ENCODE results near the gene SAMHD1.
A peak's percentile ranks its signal among the peaks of the same experiment; 100 is the strongest.
"Not testable (repeated sequence)": the region's sequence is repeated elsewhere in the genome, so short reads cannot be mapped to it uniquely, and the experiment has no call there.

The SAMHD1 gene

GRCh38 chr20:36969051-36969450 is 17.5 kb upstream of the SAMHD1 start:
- Mint-ChIP-seq H3K27ac (no peak overlapping the region), H3K27me3 (no peaks in the 10 kb centered on the region), H3K4me3 (no peak overlapping the region), H3K36me3 (peaks cover 0 to 5% of the 10 kb centered on the region in 2 donors), H3K9me3 (peaks cover 0 to 3% of the 10 kb centered on the region in 2 donors), H3K4me1 (peaks cover 6 to 21% of the 10 kb centered on the region in 2 donors)
- ATAC-seq (replicated peaks) (peak in 1 of 2 donors; percentile 16), DNase-seq (no peak)

GRCh38 chr20:36967636-36968035 is 16.1 kb upstream of the SAMHD1 start:
- Mint-ChIP-seq H3K27ac (no peak overlapping the region), H3K4me1 (peaks cover 6 to 21% of the 10 kb centered on the region in 2 donors), H3K4me3 (no peak overlapping the region), H3K27me3 (no peaks in the 10 kb centered on the region), H3K36me3 (peaks cover 4 to 9% of the 10 kb centered on the region in 2 donors), H3K9me3 (peaks cover 4 to 5% of the 10 kb centered on the region in 2 donors)
- DNase-seq: no peak
- no peak for ATAC-seq (replicated peaks)

GRCh38 chr20:36966965-36967364 is 15.5 kb upstream of the SAMHD1 start:
- not testable (repeated sequence) for DNase-seq; H3K9me3 Mint-ChIP-seq; H3K27me3 Mint-ChIP-seq; H3K27ac Mint-ChIP-seq; ATAC-seq (replicated peaks); H3K4me3 Mint-ChIP-seq; H3K36me3 Mint-ChIP-seq
- H3K4me1 Mint-ChIP-seq: peaks cover 6 to 21% of the 10 kb centered on the region in 2 donors

- not testable (repeated sequence) for ATAC-seq (replicated peaks); H3K36me3 Mint-ChIP-seq; H3K27ac Mint-ChIP-seq; H3K4me1 Mint-ChIP-seq; H3K9me3 Mint-ChIP-seq; H3K4me3 Mint-ChIP-seq; H3K27me3 Mint-ChIP-seq; DNase-seq
Measured at GRCh38 chr20:36962354-36962941, 10.9 kb upstream of the SAMHD1 start.

- Mint-ChIP-seq H3K27me3 (no peaks in the 10 kb centered on the region), H3K9me3 (peaks cover 3 to 5% of the 10 kb centered on the region in 2 donors), H3K4me3 (no peak overlapping the region), H3K27ac (no peak overlapping the region), H3K4me1 (peaks cover 5 to 14% of the 10 kb centered on the region in 2 donors), H3K36me3 (peaks cover 4 to 5% of the 10 kb centered on the region in 2 donors)
- DNase-seq (no peak), ATAC-seq (replicated peaks) (no peak)
Measured at GRCh38 chr20:36959242-36959641, 7.7 kb upstream of the SAMHD1 start.

- H3K27ac Mint-ChIP-seq: no peak overlapping the region
- peaks cover 5 to 14% of the 10 kb centered on the region in 2 donors for H3K4me1 Mint-ChIP-seq
- H3K4me3 Mint-ChIP-seq: no peak overlapping the region
- ATAC-seq (replicated peaks) (peak; percentile 95 to 97), DNase-seq (peak; percentile 13)
- H3K9me3 Mint-ChIP-seq: peaks cover 3 to 5% of the 10 kb centered on the region in 2 donors
- H3K36me3 Mint-ChIP-seq: peaks cover 4 to 5% of the 10 kb centered on the region in 2 donors
- H3K27me3 Mint-ChIP-seq: no peaks in the 10 kb centered on the region
Measured at GRCh38 chr20:36957875-36958667, 6.6 kb upstream of the SAMHD1 start.

- ATAC-seq (replicated peaks) (no peak), DNase-seq (no peak)
- H3K36me3 Mint-ChIP-seq: no peaks in the 10 kb centered on the region
- no peaks in the 10 kb centered on the region for H3K27me3 Mint-ChIP-seq
- H3K4me1 Mint-ChIP-seq: peaks cover 8 to 18% of the 10 kb centered on the region in 2 donors
- no peak overlapping the region for H3K4me3 Mint-ChIP-seq
- H3K9me3 Mint-ChIP-seq: no peaks in the 10 kb centered on the region
- no peak overlapping the region for H3K27ac Mint-ChIP-seq
Measured at GRCh38 chr20:36956674-36957073, 5.2 kb upstream of the SAMHD1 start.

- DNase-seq (no peak), ATAC-seq (replicated peaks) (no peak)
- H3K27ac Mint-ChIP-seq: no peak overlapping the region
- H3K36me3 Mint-ChIP-seq: no peaks in the 10 kb centered on the region
- H3K4me1 Mint-ChIP-seq: peaks cover 9 to 24% of the 10 kb centered on the region in 2 donors
- H3K4me3 Mint-ChIP-seq: no peak overlapping the region
- H3K9me3 Mint-ChIP-seq: no peaks in the 10 kb centered on the region
- no peaks in the 10 kb centered on the region for H3K27me3 Mint-ChIP-seq
Measured at GRCh38 chr20:36956016-36956415, 4.5 kb upstream of the SAMHD1 start.

- peaks cover 0 to 1% of the 10 kb centered on the region in 2 donors for H3K36me3 Mint-ChIP-seq
- no peaks in the 10 kb centered on the region for H3K9me3 Mint-ChIP-seq
- peak overlapping the region; percentile 87 for H3K27ac Mint-ChIP-seq
- DNase-seq (no peak), ATAC-seq (replicated peaks) (no peak)
- peaks cover 15 to 36% of the 10 kb centered on the region in 2 donors for H3K4me1 Mint-ChIP-seq
- no peaks in the 10 kb centered on the region for H3K27me3 Mint-ChIP-seq
- peak overlapping the region; percentile 95 for H3K4me3 Mint-ChIP-seq
Measured at GRCh38 chr20:36951979-36952738, 651 bp upstream of the SAMHD1 start.

- no peak for DNase-seq
- peaks cover 18 to 40% of the 10 kb centered on the region in 2 donors for H3K4me1 Mint-ChIP-seq
- H3K27me3 Mint-ChIP-seq: no peaks in the 10 kb centered on the region
- peaks cover 0 to 4% of the 10 kb centered on the region in 2 donors for H3K36me3 Mint-ChIP-seq
- no peak for ATAC-seq (replicated peaks)
- peak overlapping the region; percentile 95 for H3K4me3 Mint-ChIP-seq
- no peaks in the 10 kb centered on the region for H3K9me3 Mint-ChIP-seq
- peak overlapping the region; percentile 87 for H3K27ac Mint-ChIP-seq
Measured at GRCh38 chr20:36950414-36951197, 902 bp downstream of the SAMHD1 start.

GRCh38 chr20:36941401-36941835 is 10.1 kb downstream of the SAMHD1 start:
- H3K4me1 Mint-ChIP-seq: no peaks in the 10 kb centered on the region
- DNase-seq (no peak), ATAC-seq (replicated peaks) (no peak)
- H3K9me3 Mint-ChIP-seq: no peaks in the 10 kb centered on the region
- no peaks in the 10 kb centered on the region for H3K27me3 Mint-ChIP-seq
- no peak overlapping the region for H3K4me3 Mint-ChIP-seq
- H3K36me3 Mint-ChIP-seq: peaks cover 17 to 19% of the 10 kb centered on the region in 2 donors
- H3K27ac Mint-ChIP-seq: no peak overlapping the region

GRCh38 chr20:36937402-36937770 is 14.1 kb downstream of the SAMHD1 start:
- Mint-ChIP-seq H3K27me3 (no peaks in the 10 kb centered on the region), H3K27ac (no peak overlapping the region), H3K4me3 (no peak overlapping the region), H3K9me3 (no peaks in the 10 kb centered on the region), H3K36me3 (peaks cover 11 to 27% of the 10 kb centered on the region in 2 donors), H3K4me1 (no peaks in the 10 kb centered on the region)
- ATAC-seq (replicated peaks): no peak
- no peak for DNase-seq

- DNase-seq; H3K9me3 Mint-ChIP-seq; H3K27me3 Mint-ChIP-seq; ATAC-seq (replicated peaks); H3K4me1 Mint-ChIP-seq; H3K27ac Mint-ChIP-seq; H3K4me3 Mint-ChIP-seq: not testable (repeated sequence)
- H3K36me3 Mint-ChIP-seq: peaks cover 11 to 29% of the 10 kb centered on the region in 2 donors
Measured at GRCh38 chr20:36936761-36937401, 14.6 kb downstream of the SAMHD1 start.
